ENCODE data around the gene GFRA3.
"Not testable (repeated sequence)": the region's sequence is repeated elsewhere in the genome, so short reads cannot be mapped to it uniquely, and the experiment has no call there.

- not testable (repeated sequence) for TF ChIP-seq CTCF (IDR thresholded peaks at IDR 0.05; ENCODE audit: insufficient read depth, low read length); REST (IDR thresholded peaks at IDR 0.05; ENCODE audit: insufficient replicate concordance, low read depth); POLR2AphosphoS5 (IDR thresholded peaks at IDR 0.05; ENCODE audit: low read depth); GABPA (IDR thresholded peaks at IDR 0.05; ENCODE audit: low read depth)
Observed at GRCh38 chr5:138247800-138248199, 26.6 kb downstream of the GFRA3 start.
